PC-9 (cell line): ENCODE data around the gene HERC4. TPM values are rescaled to one million over a fixed set of nuclear protein-coding genes. Genes with fewer than 3 reads are reported as not detected.

Source experiments
- BruUV-seq: library from RNA; stranded (reverse); fragments of 400-500 nt; replicated peaks from 2 replicates; lab custom pipeline; 2021; lab: Mats Ljungman, UMichigan
- CTCF ChIA-PET: fragments of 300-600 bp; sonication (Branson Sonifier 250); formaldehyde crosslinking; loops from one replicate; lab custom pipeline; 2022; ENCODE audit warnings: antibody characterized with exemption; lab: Charles Lee
- POLR2A ChIA-PET: fragments of 300-600 bp; sonication (Branson Sonifier 250); formaldehyde crosslinking; loops from one replicate; lab custom pipeline; 2022; ENCODE audit warnings: antibody characterized with exemption; ENCODE audit not compliant: unreplicated experiment; lab: Charles Lee
- DNase-seq, 2 experiments: peaks; one replicate each; pipeline versions ENCODE4 v3.0.0 to v3.0.0-alpha.2; 2015 to 2022; ENCODE audit warnings: mixed read lengths in 1 of 2
- H2AFZ ChIP-seq: fragments of 200-600 bp; sonication (generic); 2 replicates; pipeline ENCODE4 v1.8.1; 2017; ENCODE audit warnings: antibody characterized with exemption
- H3F3A ChIP-seq: fragments of 200-600 bp; sonication (generic); 2 replicates; pipeline ENCODE4 v1.8.1; 2017; ENCODE audit warnings: antibody characterized with exemption, mild to moderate bottlenecking, low read depth; ENCODE audit not compliant: insufficient read depth
- H3K27ac ChIP-seq: fragments of 200-600 bp; sonication (generic); 2 replicates; pipeline ENCODE4 v1.6.1; 2016; ENCODE audit warnings: mixed run types
- H3K27me3 ChIP-seq: fragments of 200-600 bp; sonication (generic); 2 replicates; pipeline ENCODE4 v1.6.1; 2016; ENCODE audit warnings: low read depth, mixed run types; ENCODE audit not compliant: insufficient read depth
- H3K36me3 ChIP-seq: fragments of 200-600 bp; sonication (generic); 2 replicates; pipeline ENCODE4 v1.6.1; 2016; ENCODE audit warnings: low read depth, mixed run types
- H3K4me1 ChIP-seq: fragments of 200-600 bp; sonication (generic); replicated peaks from 2 replicates; pipeline ENCODE4 v1.6.1; 2016; ENCODE audit warnings: mixed run types; ENCODE audit not compliant: insufficient read depth
- H3K4me2 ChIP-seq: fragments of 200-600 bp; sonication (generic); 2 replicates; pipeline ENCODE4 v1.6.1; 2017; ENCODE audit warnings: mixed run types
- H3K4me3 ChIP-seq: fragments of 200-600 bp; sonication (generic); 2 replicates; pipeline ENCODE4 v1.6.1; 2016; ENCODE audit warnings: mixed run types
- H3K79me2 ChIP-seq: fragments of 200-600 bp; sonication (generic); 2 replicates; pipeline ENCODE4 v1.6.1; 2017; ENCODE audit warnings: low read depth, mixed run types
- H3K9me2 ChIP-seq: fragments of 200-600 bp; sonication (generic); 2 replicates; pipeline ENCODE4 v1.8.1; 2017; ENCODE audit warnings: mild to moderate bottlenecking; ENCODE audit not compliant: insufficient read depth
- H3K9me3 ChIP-seq: fragments of 200-600 bp; sonication (generic); 2 replicates; pipeline ENCODE4 v1.8.1; 2016; ENCODE audit warnings: low read depth; ENCODE audit not compliant: insufficient read depth
- H4K20me1 ChIP-seq: fragments of 200-600 bp; sonication (generic); 2 replicates; pipeline ENCODE4 v1.8.1; 2017; ENCODE audit not compliant: insufficient read depth
- CTCF ChIP-seq: fragments of 200-600 bp; sonication (generic); conservative IDR thresholded peaks from 2 replicates; pipeline ENCODE4 v1.6.1; 2017; ENCODE audit warnings: mixed run types, antibody characterized with exemption, mild to moderate bottlenecking, moderate library complexity
- EZH2 ChIP-seq: fragments of 200-600 bp; sonication (generic); IDR thresholded peaks from 2 replicates; pipeline ENCODE4 v1.8.0; 2017; ENCODE audit warnings: antibody characterized with exemption, low read depth
- intact Hi-C: fragments of 100-400 bp; cut with micrococcal nuclease; formaldehyde crosslinking; loops from one replicate; pipeline ENCODE4 v1.10.0; 2022; ENCODE audit not compliant: unreplicated experiment
- total RNA-seq: library from RNA; stranded (reverse); gene quantifications from 2 replicates; pipeline ENCODE4 v1.2.3, GENCODE V29; 2021

Gene HERC4
- total RNA-seq, 1 experiment from 2014 or later, result 116 TPM

- BruUV-seq, result no TSS peak
- no peak overlapping the region for H3K4me3 ChIP-seq
- no peak for TF ChIP-seq EZH2
- no peak for TF ChIP-seq CTCF
- H3K27me3 ChIP-seq, result no peaks in the 10 kb centered on the region
- H3K9me2 ChIP-seq, result no peaks in the 10 kb centered on the region
- H3K4me2 ChIP-seq, result peak overlapping the region; percentile 17; the same call in 1 of the 2 replicates
- peaks cover 35% of the 10 kb centered on the region for H3F3A ChIP-seq
- intact Hi-C loops, result loop anchor here (1.0 kb wide), 1 partner anchor 124 kb away; no protein-coding TSS in a partner anchor
- no peaks in the 10 kb centered on the region for H3K9me3 ChIP-seq
- ChIA-PET POLR2A (interaction anchor here (0.7 kb wide), 2 partner anchors 13 to 125 kb away, joined by 5 to 20 read pairs; no protein-coding TSS in a partner anchor), CTCF (interaction anchor here (0.6 to 1.6 kb wide), 4 partner anchors 13 to 667 kb away, joined by 3 to 6 read pairs (median 4); no protein-coding TSS in a partner anchor)
- peaks cover 12% of the 10 kb centered on the region for H3K79me2 ChIP-seq
- H3K27ac ChIP-seq, result peak overlapping the region; percentile 40
- peaks cover 56% of the 10 kb centered on the region for H3K4me1 ChIP-seq
- no peak for DNase-seq
- no peaks in the 10 kb centered on the region for H4K20me1 ChIP-seq
- peak overlapping the region; percentile 54 for H2AFZ ChIP-seq
- H3K36me3 ChIP-seq, result no peaks in the 10 kb centered on the region
These were observed 8.9 kb upstream of the HERC4 start for GRCh38 chr10:68083953-68084352.

GRCh38 chr10:68082872-68083271, 7.8 kb upstream of the HERC4 start:
- peak; percentile 80 for TF ChIP-seq CTCF
- TF ChIP-seq EZH2, result no peak
- H3K4me1 ChIP-seq, result peaks cover 53% of the 10 kb centered on the region
- H4K20me1 ChIP-seq, result no peaks in the 10 kb centered on the region
- POLR2A ChIA-PET, result interaction anchor here (0.7 to 1.1 kb wide), 2 partner anchors 120 to 249 kb away, joined by 8 to 12 read pairs; partner anchors contain the start of gene HNRNPH3
- H3F3A ChIP-seq, result peaks cover 24% of the 10 kb centered on the region
- H2AFZ ChIP-seq, result no peak overlapping the region
- H3K27ac ChIP-seq, result peak overlapping the region; percentile 10; the same call in 1 of the 2 replicates
- H3K4me2 ChIP-seq, result peak overlapping the region; percentile 17
- DNase-seq, result no peak
- H3K36me3 ChIP-seq, result no peaks in the 10 kb centered on the region
- no TSS peak for BruUV-seq
- no peaks in the 10 kb centered on the region for H3K27me3 ChIP-seq
- H3K9me3 ChIP-seq, result no peaks in the 10 kb centered on the region
- H3K79me2 ChIP-seq, result peaks cover 1% of the 10 kb centered on the region; the same call in 1 of the 2 replicates
- no peak overlapping the region for H3K4me3 ChIP-seq
- intact Hi-C loops, result loop anchor here (1.0 kb wide), 2 partner anchors 125 to 219 kb away; no protein-coding TSS in a partner anchor
- CTCF ChIA-PET, result interaction anchor here (0.6 to 0.9 kb wide), 7 partner anchors 11 to 249 kb away, joined by 3 to 10 read pairs (median 3); partner anchors contain the start of gene HNRNPH3
- no peaks in the 10 kb centered on the region for H3K9me2 ChIP-seq

GRCh38 chr10:68081916-68082315, 6.8 kb upstream of the HERC4 start:
- no TSS peak for BruUV-seq

More at GRCh38 chr10:68081916-68082315, 6.8 kb upstream of the HERC4 start:
- DNase-seq, result no peak
- Histone ChIP-seq H3K27me3 (no peaks in the 10 kb centered on the region), H3K79me2 (no peaks in the 10 kb centered on the region), H3K9me2 (no peaks in the 10 kb centered on the region), H2AFZ (no peak overlapping the region), H4K20me1 (no peaks in the 10 kb centered on the region), H3K27ac (no peak overlapping the region), H3K4me3 (no peak overlapping the region), H3K36me3 (no peaks in the 10 kb centered on the region), H3K9me3 (no peaks in the 10 kb centered on the region), H3K4me2 (no peak overlapping the region), H3K4me1 (peaks cover 49% of the 10 kb centered on the region), H3F3A (peaks cover 14% of the 10 kb centered on the region)
- intact Hi-C loops, result loop anchor here (1.0 kb wide), 1 partner anchor 220 kb away; no protein-coding TSS in a partner anchor
- CTCF ChIA-PET, result no interaction called here
- no peak for TF ChIP-seq EZH2
- TF ChIP-seq CTCF, result no peak
- POLR2A ChIA-PET, result interaction anchor here (0.7 kb wide), 2 partner anchors 13 to 22 kb away, joined by 5 to 14 read pairs; no protein-coding TSS in a partner anchor
